ENCODE data around the gene IFNG-AS1. TPM values are rescaled to one million over a fixed set of nuclear protein-coding genes. Genes with fewer than 3 reads are reported as not detected.

IFNG-AS1 gene
- not detected in 2 replicates for total RNA-seq (2014; rRNA removed; shearing (Covaris generic))

GRCh38 chr12:67989184-67989920, at the start of gene IFNG-AS1:
IFNG-AS1 (plus strand) TSS chr12:67989447.
- DNase-seq (ENCODE audit: low spot score) = no peak

DNA sequence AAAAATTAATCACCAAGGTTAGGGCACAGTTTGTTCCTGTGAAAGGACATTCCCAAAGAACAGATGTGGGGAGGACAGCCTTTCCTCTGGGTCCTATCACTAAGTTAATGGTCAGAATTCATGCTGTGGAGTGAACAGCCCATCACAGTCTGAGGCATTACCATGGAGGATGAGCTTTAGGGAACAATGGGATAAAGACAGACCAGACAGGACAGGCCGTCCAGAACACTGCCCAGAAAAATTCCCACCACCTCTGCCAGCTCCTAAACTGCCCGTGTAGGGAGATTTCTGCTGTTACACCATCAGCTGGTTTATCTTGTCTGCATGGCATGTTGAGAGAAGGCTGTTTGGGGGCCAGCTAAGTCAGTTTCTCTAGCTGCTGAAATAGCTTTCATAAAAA, 49.6 kb upstream of the IFNG-AS1 start:
- no peak for DNase-seq (ENCODE audit: low spot score)

DNA sequence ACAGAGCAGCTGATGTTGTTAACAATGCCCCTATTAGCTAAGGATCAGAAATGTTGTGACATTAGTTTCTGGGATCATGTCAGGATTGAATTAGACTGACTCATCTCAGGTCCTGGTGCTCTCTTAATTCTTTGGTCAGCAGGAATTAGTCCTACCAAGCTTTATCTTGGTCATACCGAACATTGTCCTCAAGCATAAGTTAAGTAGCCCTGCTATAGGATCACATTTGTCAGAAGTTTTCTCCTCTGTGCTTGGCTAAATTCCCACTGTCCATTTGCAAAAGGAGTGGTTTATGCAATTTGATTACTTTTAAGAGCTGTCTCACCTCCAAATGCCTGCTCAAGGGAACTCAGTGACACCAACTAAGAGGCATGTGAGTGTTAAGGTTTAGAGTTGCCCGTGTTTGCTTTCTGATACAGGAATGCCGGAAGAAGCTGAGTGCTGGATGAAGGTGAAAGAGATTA, 48.4 kb upstream of the IFNG-AS1 start:
- DNase-seq (ENCODE audit: low spot score) = peak; percentile 69

GRCh38 chr12:67942724-67943123, 46.5 kb upstream of the IFNG-AS1 start:
- no peak for DNase-seq (ENCODE audit: low spot score)

GRCh38 chr12:67943141-67943892, 45.9 kb upstream of the IFNG-AS1 start:
- peak; percentile 69 for DNase-seq (ENCODE audit: low spot score)

DNA sequence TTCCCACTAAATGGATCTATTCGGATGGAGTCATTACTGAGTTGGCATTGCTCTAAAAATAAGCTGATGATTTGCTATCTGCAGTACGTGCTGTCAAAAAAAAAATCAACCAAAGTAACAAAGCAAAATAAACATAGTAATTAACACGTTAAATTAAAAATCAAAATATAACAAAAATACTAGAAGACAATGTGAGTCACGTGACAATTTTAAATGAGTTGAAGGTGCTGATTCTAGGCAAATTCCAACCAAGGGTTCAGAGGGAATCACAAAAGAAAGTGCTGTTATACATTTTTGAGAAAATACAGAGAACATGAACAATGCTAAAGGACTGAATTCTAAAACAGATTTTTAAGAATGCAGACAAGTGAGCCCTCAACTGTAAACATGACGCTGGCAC, 45.2 kb upstream of the IFNG-AS1 start:
- DNase-seq (ENCODE audit: low spot score) = no peak

DNA sequence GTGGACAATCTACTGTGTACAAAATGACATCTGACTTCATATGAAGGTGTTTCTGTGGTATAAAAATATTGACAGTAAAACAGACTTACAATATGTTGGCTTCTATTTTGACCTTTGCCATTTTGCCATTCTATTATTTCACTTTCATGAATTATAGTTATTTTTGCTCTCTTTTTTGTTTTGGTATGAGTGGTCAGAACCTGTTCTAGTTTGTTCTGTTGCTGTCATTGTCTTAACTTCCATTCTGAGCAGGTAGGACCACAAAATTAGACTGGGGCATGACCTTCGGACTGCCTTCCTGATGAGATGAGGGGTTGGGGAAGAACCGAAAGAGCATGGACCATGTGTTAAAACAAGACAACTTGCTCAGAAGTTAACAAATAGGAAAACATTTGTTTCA, 36.5 kb upstream of the IFNG-AS1 start:
- DNase-seq (ENCODE audit: low spot score) = no peak

- no peak for DNase-seq (ENCODE audit: low spot score)
Measured at GRCh38 chr12:67957383-67957782, 31.9 kb upstream of the IFNG-AS1 start.

GRCh38 chr12:67958187-67958586, 31.1 kb upstream of the IFNG-AS1 start:
- no peak for DNase-seq (ENCODE audit: low spot score)

DNA sequence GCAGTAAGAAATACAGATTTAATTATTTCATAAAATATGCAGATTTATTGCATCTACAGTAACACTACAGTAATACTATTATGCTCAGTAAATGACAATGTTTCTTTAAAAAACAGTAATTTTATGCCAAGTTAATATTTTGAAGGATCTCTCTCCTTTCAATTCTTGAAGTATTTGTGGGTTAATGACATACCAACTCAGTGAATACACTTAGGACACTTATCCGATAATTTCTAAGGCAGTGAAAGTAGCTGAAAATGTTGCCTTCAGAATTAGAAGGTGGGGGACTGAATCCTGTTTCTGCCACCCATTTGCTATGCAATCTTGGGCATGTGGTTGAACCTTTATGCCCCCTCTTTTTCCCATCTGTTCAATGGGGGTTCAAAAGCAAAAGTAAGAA, 24.8 kb upstream of the IFNG-AS1 start:
- DNase-seq (ENCODE audit: low spot score) = no peak

DNA sequence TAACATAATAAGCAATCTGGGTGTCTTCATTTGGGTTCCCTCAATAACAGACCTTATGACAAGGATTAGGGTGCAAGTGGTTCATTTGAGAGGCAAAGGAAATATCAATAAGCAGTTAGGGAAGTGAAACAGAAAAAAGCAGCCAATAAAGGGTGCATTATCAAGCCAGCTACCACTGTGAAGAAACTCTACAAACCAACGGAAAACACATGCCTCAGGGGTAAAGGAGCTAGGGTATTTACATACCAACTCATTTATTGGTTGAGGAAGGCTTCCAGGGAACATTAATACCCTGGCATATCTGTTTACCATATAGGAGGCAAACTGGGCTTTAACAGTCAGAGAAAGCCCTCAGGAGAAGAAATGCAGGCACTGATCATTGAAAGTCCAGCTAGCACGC, 22.7 kb upstream of the IFNG-AS1 start:
- no peak for DNase-seq (ENCODE audit: low spot score)

DNA sequence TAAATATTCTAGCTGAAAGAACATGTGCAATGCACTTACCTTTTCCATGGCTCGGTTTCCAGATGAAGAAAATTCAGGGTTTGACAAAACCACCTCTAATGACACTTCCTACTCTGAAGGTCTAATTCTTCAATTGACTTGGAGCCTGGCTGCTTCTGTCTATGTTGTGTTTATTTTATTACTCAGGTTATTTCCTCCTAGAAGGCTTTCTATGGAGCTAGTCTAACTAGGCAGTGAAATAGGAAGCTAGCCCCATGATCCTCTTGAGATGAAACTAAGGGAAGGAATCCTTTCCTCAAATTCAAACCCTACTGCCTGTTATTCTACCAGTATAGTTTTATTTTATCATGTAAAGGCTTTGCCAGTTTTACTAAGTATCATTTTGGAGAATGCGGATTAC, 20.9 kb upstream of the IFNG-AS1 start:
- DNase-seq (ENCODE audit: low spot score) = no peak

GRCh38 chr12:67968725-67969124, 20.5 kb upstream of the IFNG-AS1 start:
- no peak for DNase-seq (ENCODE audit: low spot score)

GRCh38 chr12:67969134-67969802, 20.0 kb upstream of the IFNG-AS1 start:
- no peak for DNase-seq (ENCODE audit: low spot score)

GRCh38 chr12:67977668-67978067, 11.6 kb upstream of the IFNG-AS1 start:
- DNase-seq (ENCODE audit: low spot score) = no peak

- no peak for DNase-seq (ENCODE audit: low spot score)
Measured at GRCh38 chr12:67980391-67980790, 8.9 kb upstream of the IFNG-AS1 start.

- DNase-seq (ENCODE audit: low spot score) = peak; percentile 95
Measured at GRCh38 chr12:67981287-67982162, 7.7 kb upstream of the IFNG-AS1 start.

- peak; percentile 40 for DNase-seq (ENCODE audit: low spot score)
Measured at GRCh38 chr12:67982164-67982563, 7.1 kb upstream of the IFNG-AS1 start.

DNA sequence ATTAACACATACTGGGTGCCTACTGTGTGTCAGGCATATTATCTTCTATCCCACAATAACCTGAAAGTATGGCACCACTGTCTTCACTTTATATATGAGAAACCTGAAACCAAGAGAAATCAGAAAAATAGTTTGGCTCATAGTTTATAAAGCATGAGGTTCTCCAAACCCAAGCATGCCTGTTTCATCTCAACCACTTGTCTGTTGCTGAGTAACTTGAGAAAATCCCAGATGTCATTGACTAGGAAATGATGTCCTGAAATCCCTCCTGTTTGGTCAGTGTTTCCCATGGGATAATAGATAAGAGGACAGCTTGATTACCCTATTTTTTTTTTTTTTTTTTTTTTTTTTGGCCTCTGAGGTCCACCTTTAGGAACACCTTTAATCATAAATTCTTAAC, 2.6 kb upstream of the IFNG-AS1 start:
- no peak for DNase-seq (ENCODE audit: low spot score)

DNA sequence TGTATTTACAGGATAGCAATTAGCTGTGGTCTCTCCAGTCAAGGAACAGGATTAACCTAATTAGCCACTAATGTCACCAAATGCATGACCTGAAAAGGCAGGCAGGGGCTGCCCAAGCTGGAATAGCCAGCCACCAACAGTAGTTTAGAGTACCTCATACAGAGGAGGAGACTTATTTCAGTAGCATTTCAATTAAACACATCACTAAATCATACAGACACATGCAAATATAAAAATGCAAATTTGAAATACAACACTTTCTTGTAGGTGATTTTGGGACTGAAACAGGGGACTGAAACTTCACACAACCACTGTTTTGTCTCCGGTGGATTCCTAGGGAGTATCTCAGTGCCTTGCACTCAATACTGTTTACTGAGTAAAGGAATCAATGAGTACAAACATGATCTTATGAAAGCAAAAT, 636 bp upstream of the IFNG-AS1 start:
- DNase-seq (ENCODE audit: low spot score) = no peak

- DNase-seq (ENCODE audit: low spot score) = no peak
Measured at GRCh38 chr12:67991158-67991557, 1.9 kb downstream of the IFNG-AS1 start.

- no peak for DNase-seq (ENCODE audit: low spot score)
Measured at GRCh38 chr12:67993143-67993542, 3.9 kb downstream of the IFNG-AS1 start.

Data from A172 (cell line).